HG03064 (cell line): Measurements from ENCODE around the gene PFKFB4.
A peak's percentile ranks its signal among the peaks of the same experiment; 100 is the strongest.

Source experiments
- ATAC-seq: cut with Tn5 transposase; IDR thresholded peaks from one replicate; pipeline ENCODE4 v1.9.1; 2021; ENCODE audit warnings: low read depth; ENCODE audit not compliant: unreplicated experiment

Gene PFKFB4

DNA sequence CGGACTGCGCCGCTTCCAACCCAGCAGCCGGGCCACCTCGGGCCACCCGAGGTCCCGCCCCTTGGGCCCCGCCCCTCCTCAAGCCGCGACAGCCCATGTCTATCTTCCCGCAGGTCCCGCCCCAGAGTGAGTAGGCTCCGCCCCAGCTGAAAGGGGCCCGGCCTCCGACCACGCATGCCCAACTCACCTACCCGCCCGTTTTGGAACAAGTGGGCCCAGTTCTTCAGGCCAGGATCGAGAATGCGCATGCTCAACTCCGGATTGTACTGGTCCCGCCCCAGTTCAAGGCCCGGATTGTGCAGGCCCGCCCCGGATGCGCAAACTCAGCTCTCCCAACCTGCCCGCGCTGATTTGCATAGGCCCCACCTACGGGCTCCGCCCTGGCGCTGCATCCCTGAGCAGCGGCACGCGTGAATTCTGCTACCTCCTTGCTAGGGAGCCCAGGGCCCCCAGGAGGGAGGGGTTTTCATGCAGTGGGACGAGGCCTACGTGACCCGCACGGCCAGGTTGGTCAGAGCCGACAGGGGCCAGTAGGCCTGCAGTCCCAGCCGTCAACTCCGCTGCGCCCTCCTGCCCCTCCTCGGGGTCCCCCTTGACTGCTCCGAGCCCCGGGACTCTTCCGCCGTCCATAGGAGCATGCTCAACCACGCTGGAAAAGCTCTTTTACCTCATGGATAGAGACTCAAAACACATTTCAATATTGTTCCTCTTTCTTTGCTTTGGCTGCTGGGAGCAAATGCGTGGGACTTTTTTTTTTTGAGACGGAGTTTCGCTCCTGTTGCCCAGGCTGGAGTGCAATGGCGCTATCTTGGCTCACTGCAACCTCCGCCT is at the start of gene PFKFB4:
Gene PFKFB4, minus strand, starts transcription at position 8 of the 831 bp plus-strand sequence. CDS start 26 bp downstream, outside the sequence.
- ATAC-seq = peak; percentile 76

DNA sequence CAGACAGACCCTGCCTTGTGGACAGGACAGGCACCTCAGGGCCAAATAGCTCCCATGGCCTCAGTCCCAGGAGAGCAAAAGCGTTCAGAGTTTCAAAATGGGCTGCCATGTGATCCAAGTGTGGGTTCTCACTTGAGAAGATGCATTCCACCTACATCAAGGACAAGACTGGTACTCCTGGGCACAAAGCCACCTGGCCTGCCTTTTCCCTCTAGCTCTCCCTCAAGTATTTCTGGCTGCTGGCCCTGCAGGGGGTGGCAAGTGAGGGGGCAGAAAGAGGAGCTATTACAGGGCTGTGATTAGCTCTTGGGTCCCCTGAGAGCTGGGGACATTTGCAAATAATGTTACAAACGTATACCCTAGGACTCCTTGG is 45.0 kb upstream of the PFKFB4 start:
- no peak for ATAC-seq

DNA sequence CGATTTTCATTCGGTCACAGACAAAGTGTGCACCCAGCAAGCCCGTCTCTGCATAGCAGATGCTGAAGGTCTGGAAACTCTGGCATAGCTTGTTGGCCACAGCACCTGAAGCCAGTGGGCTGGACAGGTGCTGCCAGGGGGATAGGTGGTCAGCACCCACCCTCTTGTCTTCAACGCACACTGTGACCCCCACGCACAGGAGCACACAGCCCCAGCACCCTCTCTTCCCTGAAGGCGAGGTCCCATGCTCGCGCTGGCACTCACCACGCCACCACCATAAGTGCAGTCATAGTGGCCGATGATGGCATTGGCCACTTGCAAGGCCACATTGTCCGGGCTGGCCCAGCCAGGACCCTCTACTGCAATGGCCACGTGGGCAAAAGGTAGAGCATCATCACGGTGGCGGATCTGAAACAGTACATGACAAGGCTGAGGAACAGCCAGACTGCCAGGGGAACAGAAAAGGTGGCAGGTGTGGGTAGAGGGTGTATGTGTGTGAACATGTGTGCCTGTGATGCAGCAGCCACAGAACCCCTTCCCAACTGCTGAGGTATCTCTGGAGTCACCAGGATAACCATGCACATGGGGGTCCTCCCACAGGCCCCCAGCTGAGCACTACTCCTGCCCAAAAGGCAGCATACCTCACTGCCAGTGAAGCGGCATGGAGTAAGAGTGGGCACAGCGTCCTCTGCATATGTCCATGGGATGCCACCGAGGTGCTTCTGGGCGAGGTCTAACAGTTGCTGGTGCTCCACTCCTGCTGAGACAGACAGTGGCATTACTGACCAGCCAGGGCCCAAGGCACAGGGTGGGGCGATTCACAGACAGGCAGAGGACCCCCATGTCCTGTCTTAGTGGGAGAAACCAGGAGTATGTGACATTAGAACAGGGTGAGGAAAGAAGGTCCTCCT is 44.4 kb upstream of the PFKFB4 start:
- no peak for ATAC-seq

DNA sequence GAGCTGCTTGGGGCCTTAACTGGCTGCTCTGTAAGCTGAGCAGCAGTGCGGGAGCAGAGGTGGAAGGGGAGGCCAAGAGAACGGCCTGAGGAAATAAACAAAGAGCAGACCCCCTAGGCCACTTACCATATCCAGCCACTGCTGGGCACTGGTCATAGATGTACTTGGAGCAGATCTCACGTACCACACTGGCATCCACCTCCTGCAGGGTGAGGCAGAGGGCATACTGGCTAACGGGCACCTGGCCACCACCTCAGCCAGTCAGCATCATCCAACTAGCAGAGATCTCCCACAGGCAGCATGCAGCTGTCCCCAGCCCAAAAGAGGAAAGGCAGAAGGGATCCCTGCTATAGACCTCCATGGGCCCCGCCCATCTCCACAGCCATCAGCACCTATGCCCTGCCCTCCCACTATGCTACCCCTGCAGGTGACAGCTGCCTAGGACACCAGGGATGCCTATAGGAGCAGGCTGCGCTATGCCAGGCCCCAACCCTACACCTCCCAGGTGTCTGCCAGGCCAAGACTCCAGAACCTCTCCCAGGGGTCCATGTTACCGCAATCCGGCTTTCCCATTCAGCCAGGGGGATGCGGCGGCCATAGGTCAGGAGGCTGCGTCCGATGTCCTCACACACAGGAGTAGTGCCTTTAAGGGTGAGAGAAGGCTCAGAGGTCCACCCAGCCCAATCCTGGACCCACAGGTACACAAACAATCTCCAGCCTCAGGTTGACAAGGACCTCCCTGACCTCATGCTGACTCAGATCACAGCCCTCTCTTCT is 43.1 kb upstream of the PFKFB4 start:
- no peak for ATAC-seq

DNA sequence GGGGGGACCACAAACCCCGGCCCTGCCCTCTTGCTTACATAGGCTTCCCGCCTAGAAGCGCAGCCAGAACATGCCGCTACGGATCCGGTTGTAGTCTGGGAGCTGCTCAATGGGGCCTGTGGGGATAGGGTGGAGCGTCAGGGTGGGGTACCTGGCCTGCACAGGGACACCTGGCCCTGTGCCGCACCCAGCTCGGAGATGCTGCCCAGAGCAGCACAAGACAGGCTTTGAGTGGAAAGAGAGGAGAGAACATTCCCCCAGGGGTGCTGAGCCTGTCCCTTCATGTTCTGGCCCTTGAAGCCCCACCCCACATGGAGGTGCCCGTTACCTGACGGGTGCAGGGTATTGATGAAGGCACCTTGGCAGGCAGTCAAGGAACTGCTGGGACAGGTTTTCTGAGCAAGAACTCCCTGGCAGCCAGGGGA is 42.5 kb upstream of the PFKFB4 start:
- no peak for ATAC-seq

DNA sequence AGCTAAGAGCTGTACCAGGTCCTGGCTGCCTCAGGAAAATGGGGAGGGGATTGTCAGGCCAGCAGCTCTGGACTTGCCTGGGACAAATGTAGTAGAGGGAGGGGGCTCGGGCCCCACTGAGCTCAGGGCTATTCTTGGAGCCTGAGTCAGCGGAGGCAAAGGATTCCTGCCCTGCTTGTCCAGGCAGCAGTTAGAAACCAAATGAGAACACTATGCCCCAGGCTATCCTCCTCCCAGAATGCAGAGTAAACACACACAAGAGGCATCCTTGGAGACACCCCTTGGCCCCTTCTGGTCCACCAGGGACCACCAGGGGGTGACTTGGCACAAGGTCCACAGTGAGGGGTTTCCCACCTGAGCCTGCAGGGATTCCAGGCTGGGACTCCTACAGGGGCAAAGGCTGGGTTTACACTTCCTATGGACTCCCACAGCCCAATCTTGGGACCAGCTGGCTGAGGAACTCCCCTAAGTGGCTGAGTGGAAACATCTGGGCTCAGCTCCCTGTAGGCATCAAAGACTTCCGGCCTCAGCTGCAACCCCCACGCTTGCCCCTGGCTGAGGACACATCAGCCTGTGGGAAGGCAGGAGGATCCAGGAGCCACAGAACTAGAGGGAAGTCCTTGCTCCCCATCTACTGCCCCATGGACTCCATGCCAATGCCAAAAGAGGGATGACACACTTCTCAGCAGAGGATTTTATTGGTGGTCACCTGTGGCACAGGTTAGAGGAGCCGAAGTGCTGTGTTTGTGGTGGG is 41.9 kb upstream of the PFKFB4 start:
- no peak for ATAC-seq

DNA sequence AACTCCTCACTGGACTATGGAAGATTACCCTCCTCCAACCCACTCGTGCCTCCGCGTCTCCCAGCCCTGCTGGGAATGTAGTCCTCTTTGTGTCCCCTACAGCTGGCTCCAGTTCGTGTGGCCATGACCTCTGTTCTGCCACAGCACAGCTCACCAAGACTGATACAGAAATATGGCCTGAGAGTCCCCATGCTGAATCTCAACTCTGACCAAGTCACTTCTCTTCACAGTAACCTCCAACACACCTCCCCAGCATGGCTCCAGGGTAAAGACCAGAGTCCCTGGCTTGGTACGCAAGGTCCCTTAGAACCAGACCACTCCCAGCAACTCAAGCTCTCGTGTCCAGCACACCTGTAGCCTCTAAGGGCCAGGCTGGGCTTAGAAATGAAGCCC is 40.8 kb upstream of the PFKFB4 start:
- no peak for ATAC-seq

DNA sequence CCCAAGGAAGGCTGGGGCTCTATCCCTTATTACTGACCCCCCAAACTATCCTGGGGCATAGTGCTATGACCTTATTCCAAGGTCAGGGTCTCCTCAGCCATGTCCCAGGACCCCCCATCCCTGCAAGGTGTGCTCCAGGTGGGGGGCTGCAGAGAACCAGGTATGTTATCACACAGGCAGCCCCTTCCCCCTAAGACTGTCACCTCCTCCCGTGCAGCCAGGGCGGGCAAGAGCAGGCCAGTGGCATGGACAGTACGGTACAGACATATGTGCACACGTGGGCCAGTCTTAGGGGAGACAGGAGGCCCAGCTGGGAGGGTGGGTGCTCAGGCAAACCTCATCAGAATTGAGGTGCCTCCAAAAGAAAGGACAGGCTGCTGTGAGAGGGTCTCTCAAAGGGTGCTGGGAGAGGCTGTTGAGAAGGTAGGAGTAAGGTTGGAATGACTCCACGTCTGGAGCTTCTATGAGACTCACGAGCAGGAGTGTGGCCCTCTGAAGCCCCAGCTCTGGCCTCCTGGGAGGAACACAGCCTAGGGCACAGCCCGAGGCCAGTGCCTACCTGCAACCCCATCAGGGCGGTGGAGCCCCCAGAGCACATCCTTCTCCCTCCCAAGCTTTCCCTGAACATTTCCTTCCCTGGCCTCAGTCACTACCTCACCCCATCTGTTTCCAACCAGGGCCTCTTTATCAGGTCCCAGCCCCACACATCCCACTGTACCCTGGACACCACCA is 40.2 kb upstream of the PFKFB4 start:
- ATAC-seq = no peak

DNA sequence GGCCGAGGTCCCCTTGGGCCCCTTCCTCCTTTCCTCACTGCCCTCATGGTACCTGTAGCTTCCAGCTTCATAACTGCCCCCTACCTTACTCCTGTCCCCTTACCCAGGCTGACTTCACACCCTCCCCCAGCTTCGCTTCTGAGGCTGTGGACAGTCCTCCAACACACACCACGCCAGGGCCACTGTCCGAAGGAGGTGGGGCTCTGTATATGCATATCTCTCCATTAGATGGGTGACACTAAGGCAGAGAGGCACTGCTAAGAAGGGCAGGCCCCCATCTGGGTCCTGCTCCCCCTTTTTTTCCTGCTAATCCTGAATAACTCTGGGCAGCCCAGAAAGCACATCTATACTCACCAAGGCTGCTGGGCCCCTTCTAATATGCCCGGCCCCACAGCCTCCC is 39.6 kb upstream of the PFKFB4 start:
- ATAC-seq = no peak

DNA sequence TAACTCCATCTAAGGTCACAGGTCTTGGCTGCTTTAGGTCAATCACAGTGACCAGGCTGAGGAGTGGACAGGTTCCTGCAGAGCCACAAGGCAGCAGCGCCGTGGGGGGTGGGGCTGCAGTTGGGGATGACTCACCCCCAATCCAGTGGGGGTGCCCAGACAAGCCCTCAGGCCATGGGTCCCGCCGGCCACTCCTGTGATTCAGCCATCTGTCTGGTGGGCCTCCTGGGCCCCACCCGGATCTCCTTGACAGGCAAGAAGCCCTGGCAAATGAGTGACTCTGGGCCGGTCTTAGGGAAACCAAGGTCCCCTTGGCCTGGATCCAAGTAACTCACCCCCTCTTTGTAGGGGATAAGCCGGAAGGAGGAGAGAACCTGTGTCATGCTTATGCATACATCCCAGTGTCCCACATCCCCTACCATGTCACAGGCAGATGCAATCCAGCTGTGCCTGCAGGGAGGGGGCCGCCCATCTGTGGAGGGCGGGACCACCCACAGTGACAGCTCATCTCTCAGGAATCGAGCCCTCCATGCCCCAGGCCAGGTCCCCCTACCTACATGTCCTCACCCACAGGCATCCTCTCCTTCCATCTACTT is 39.0 kb upstream of the PFKFB4 start:
- ATAC-seq = no peak

DNA sequence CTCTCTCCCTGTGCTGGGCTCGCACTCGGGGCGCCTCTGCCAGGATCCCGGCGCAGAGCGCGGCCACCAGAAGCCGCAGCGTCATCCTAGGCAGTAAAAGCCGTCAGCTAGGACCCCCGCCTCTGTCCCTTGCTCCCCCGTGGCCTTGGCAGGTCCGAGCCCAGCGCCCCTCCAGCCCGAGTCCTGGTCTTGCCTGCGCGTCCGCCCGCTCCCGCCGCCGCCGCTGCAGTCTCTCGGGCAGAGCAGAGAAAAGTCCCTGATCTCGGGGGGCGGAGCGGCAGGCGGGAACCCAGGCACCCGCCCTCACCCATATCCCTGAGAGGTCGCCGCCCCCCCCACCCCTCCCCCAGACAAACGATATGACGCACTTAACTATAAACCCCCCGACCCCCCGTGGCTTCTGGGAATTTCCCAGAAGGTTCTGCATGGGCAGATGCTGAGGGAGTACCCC is 38.5 kb upstream of the PFKFB4 start, which contains the start of gene COL7A1:
Gene COL7A1, minus strand, starts transcription at position 255 of the 451 bp plus-strand sequence. Its CDS starts 170 bp downstream, at position 85.
- ATAC-seq = no peak

DNA sequence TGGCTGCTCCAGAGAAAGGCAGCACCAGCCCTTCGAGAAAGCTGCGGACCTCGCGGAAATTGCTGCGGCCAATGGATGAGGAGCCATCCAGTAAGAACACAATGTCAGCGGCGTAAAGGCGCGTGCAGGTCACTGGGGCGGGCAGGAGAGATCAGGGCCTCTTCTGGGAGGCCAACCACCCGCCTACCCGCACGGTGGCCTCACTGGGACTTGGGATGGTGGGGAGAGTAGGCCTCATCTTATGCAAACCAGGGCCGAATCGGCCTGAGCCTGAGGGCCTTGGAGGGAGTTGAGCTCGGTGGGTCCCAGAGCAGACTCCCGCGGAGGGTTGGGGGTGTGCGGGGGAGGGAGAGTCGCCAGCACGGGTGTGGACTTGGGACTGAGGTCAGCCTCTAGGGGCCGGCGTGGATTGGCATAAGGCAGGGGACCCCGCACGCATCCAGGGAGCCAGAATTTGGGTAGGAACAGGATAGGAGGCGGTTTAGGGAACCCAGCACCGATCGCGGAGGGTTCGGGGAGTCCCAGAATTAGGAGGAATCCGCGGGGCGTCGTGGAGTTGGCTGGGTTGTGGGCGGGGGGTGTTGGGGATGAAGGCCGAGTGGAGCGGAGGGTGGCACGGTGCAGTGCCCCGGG is 37.9 kb upstream of the PFKFB4 start:
- ATAC-seq = no peak

DNA sequence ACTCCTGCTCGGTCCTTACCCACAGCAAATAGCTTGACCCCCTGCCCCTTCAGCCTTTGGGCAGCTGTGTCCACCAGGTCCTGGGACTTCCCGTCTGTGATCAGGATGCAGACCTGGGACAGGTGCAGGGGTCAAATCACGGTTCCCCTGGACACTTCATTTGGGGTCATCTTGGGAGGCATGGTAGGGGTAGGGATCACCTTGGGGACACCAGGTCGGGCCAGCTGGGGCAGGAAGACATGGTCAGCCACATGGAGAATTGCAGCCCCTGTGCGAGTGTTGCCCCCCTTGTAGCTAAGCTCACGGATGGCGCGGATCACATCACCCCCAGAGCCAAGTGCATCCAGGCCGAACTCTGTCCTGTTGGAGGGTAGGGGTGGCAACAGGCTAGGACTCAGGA is 36.7 kb upstream of the PFKFB4 start:
- no peak for ATAC-seq

DNA sequence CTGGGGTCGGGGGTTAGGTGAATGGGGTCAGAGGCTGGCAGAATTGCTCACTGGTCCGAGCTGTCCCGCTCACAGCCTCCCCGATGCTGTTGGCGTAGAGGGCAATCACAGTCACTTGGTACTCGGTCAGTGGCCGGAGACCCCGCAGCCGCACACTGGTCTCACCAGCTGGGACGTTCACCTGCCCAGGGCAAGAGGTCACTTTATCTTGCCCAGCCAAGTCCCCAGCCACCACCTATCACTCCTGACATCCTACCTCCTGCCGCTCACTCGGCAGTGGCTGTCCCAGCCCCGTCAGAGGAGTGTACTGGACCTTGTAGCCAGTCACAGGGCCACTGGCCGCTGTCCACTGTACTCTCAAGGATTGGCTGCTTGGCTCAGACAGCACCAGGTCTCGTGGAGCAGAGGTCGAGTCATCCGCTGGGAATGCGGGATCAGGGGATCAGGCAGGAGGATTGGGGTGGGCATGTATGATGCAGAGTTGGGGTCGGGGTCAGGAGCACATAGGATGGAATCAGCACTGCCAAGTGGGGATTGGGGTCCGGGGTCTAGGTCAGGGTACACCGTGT is 36.0 kb upstream of the PFKFB4 start:
- ATAC-seq = no peak

DNA sequence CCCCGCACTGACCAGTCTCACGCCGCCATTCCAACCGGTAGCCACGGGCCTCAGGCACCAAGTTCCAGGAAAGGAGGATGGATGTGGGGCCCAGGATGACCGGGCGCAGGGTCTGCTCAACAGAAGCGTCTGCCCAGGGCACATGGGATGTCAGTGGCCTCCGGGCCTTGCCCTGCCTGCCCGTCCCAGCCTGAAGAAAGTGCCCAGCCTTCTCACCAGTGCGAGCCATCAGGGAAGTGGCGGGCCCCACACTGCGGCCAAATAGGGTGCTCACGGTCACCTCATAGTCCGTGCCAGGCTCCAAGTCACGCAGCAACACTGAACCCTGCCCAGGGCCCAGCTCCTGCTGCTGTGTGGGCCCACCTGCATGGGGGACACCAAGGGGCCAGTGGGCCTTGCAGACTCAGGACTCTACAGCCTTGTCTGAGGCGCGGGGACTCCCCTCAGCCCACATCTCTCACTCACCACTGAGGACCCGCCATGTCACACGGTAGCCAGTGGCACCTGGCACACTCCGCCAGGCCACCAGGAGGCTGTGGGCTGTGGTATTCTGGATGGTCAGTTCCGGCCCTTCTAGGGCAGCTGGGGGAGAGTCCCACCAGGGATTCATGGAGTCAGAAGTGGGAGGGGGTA is 35.4 kb upstream of the PFKFB4 start:
- no peak for ATAC-seq

DNA sequence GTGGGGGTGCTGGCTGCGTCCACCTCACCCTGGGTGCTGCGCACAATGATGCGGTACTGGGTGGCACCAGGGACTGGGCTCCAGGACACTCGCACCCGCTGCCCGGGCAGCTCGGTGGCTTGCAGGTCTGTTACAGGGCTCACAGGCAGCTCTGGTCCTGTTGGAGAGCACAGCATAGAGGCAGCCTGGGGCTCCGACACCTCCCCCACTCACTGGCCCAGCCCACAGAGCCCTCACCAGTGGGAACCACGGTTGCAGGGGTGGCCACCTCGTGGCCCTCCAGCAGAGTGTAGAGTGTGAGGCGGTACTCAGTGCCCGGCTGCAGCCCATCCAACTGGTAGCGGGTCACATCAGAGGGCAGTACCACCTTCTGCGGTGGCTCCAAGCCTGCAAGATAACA is 34.8 kb upstream of the PFKFB4 start:
- no peak for ATAC-seq

DNA sequence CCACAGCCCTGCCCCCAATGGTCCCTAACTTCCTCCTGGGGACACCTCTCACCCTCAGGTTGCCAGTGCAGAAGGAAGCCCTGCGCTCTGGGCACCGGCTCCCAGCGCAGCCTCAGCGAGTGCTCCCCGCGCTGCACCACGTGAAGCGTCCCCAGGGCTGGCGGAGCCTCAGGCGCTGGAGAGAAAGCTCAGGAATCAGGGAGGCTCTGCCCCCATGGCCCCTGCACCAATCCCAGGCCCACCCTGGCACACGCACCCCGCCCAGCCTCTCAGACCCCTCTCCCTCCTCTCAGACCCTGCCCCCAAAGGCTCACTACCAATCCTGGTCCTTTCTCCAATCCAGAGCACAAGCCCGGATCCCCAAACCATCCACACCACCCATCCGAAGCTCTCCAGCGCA is 31.6 kb upstream of the PFKFB4 start:
- no peak for ATAC-seq

DNA sequence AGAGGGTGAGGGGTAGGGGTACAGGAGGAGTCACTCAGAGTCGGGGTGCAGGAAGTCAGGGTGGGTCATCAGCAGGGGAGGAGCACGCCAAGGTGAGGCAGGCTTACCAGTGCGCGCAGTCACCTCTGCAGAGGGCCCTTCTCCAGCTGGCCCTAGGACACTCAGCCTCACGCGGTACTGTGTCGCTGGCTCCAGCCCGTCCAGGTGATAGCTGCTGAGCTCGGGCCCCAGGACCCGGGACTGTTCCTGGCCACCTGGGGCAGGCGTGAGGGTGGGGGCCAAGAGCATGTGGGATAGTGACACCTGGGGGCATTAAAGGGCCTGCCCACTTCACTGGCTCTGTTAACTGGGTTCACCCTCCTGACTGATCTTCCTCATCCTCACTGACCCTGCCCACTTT is 31.1 kb upstream of the PFKFB4 start:
- no peak for ATAC-seq
